ENCODE results near the gene TASOR2. TPM values are rescaled to one million over a fixed set of nuclear protein-coding genes. Genes with fewer than 3 reads are reported as not detected.

TASOR2 gene
- total and polyA plus RNA-seq, 9 of the 15 experiments (the other 6 are each of a cell fraction or from before 2014, with no cell fraction given), result 12.7 to 75.3 (median 52.3) TPM

GRCh38 chr10:5684318-5684970 lies at the start of gene TASOR2 (continued):
- TF ChIP-seq ZNF274 (IDR thresholded peaks at IDR 0.05; ENCODE audit: borderline replicate concordance, low read depth, low read length) (no peak), PYGO2 (tag; IDR thresholded peaks at IDR 0.05) (peak; percentile 56; the same call in 1 of the 2 replicates), ZNF740 (CRISPR knock-in tag; IDR thresholded peaks at IDR 0.05) (peak; percentile 89), ZNF740 (tag; IDR thresholded peaks at IDR 0.05) (peak in 1 of 2 experiments; percentile 89; a peak in 2 of 4 replicates), ZSCAN32 (CRISPR knock-in tag; IDR thresholded peaks at IDR 0.05) (peak; percentile 72; the same call in 1 of the 2 replicates), ILK (tag; IDR thresholded peaks at IDR 0.05; ENCODE audit: borderline replicate concordance, low read depth) (peak; percentile 56), AFF1 (IDR thresholded peaks at IDR 0.05; ENCODE audit: low read depth in 1 of 2, partially characterized antibody in 2 of 2) (peak in 1 of 2 experiments; percentile 36), SRF (CRISPR knock-in tag; IDR thresholded peaks at IDR 0.05) (peak; percentile 71 to 84; a peak in 3 of 4 replicates), ZNF41 (CRISPR knock-in tag; conservative IDR thresholded peaks at IDR 0.05) (peak; percentile 69; the same call in 1 of the 2 replicates), ZNF551 (CRISPR knock-in tag; IDR thresholded peaks at IDR 0.05) (no peak), MTA3 (IDR thresholded peaks at IDR 0.05; ENCODE audit: borderline replicate concordance) (peak; percentile 32; the same call in 1 of the 2 replicates), ATF1 (CRISPR knock-in tag; IDR thresholded peaks at IDR 0.05) (no peak), ATF1 (tag; IDR thresholded peaks at IDR 0.05) (peak; percentile 69), SPI1 (IDR thresholded peaks at IDR 0.05; ENCODE audit: borderline replicate concordance, low read depth, low read length) (no peak), EGR1 (conservative IDR thresholded peaks at IDR 0.05) (no peak), CEBPG (CRISPR knock-in tag; IDR thresholded peaks at IDR 0.05) (peak; percentile 40; the same call in 1 of the 2 replicates), CEBPG (tag; conservative IDR thresholded peaks at IDR 0.05 in 1 of 2, IDR thresholded peaks at IDR 0.05 in 1 of 2) (no peak), ZNF165 (CRISPR knock-in tag; IDR thresholded peaks at IDR 0.05; ENCODE audit: borderline replicate concordance) (no peak), RBM25 (IDR thresholded peaks at IDR 0.05; ENCODE audit: low read depth, low read length, severe bottlenecking) (peak; percentile 23), ZNF143 (CRISPR knock-in tag; IDR thresholded peaks at IDR 0.05) (no peak), RHOXF2B (CRISPR knock-in tag; conservative IDR thresholded peaks at IDR 0.05) (no peak)
- TF ChIP-seq, protein P1, sequence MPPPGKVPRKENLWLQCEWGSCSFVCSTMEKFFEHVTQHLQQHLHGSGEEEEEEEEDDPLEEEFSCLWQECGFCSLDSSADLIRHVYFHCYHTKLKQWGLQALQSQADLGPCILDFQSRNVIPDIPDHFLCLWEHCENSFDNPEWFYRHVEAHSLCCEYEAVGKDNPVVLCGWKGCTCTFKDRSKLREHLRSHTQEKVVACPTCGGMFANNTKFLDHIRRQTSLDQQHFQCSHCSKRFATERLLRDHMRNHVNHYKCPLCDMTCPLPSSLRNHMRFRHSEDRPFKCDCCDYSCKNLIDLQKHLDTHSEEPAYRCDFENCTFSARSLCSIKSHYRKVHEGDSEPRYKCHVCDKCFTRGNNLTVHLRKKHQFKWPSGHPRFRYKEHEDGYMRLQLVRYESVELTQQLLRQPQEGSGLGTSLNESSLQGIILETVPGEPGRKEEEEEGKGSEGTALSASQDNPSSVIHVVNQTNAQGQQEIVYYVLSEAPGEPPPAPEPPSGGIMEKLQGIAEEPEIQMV (tag; conservative IDR thresholded peaks at IDR 0.05; ENCODE audit: low read depth), result 0 out of 2 replicates have a peak, but pooled peaks have one; percentile 68

Measured in K562 (cell line).